ENCODE data around the gene C16orf54. TPM values are rescaled to one million over a fixed set of nuclear protein-coding genes. Genes with fewer than 3 reads are reported as not detected.
"Not testable (repeated sequence)": the region's sequence is repeated elsewhere in the genome, so short reads cannot be mapped to it uniquely, and the experiment has no call there.

Gene C16orf54
- total RNA-seq, 1 donor from 2014 or later: not detected

DNA sequence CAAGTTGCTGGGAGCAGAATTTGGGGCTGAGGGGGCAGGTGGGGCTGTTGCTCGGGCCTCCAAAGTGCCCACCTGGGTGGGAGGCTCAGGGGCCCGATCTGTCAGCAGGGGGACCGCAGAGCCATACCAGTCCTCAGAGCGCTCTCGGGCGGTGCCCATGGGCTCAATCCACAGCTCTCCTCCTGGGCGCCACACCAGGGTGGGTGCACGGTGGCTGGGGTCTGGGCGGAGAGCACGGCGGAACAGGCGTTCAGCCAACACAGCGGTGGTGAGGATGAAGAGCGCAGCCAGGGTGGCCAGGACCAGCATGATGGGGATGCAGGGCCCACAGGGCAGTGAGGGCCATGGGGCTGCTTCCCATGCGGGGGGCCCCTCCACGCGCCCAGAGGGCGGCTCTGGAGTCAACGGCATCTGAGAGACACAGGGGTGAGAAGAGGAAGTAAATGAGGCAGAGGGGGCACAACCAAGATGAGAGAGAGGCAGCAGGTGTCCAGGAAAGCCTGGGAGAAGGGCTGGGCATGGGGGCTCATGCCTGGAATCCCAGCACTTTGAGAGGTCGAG is 1.2 kb downstream of the C16orf54 start:
- Mint-ChIP-seq H3K4me1 (no peaks in the 10 kb centered on the region), H3K4me3 (no peak overlapping the region), H3K27ac (ENCODE audit: unreplicated experiment) (no peak overlapping the region), H3K27me3 (ENCODE audit: low read depth) (peaks cover 3% of the 10 kb centered on the region), H3K36me3 (ENCODE audit: low read depth) (no peaks in the 10 kb centered on the region), H3K9me3 (no peaks in the 10 kb centered on the region)
- TF ChIP-seq, protein P1, sequence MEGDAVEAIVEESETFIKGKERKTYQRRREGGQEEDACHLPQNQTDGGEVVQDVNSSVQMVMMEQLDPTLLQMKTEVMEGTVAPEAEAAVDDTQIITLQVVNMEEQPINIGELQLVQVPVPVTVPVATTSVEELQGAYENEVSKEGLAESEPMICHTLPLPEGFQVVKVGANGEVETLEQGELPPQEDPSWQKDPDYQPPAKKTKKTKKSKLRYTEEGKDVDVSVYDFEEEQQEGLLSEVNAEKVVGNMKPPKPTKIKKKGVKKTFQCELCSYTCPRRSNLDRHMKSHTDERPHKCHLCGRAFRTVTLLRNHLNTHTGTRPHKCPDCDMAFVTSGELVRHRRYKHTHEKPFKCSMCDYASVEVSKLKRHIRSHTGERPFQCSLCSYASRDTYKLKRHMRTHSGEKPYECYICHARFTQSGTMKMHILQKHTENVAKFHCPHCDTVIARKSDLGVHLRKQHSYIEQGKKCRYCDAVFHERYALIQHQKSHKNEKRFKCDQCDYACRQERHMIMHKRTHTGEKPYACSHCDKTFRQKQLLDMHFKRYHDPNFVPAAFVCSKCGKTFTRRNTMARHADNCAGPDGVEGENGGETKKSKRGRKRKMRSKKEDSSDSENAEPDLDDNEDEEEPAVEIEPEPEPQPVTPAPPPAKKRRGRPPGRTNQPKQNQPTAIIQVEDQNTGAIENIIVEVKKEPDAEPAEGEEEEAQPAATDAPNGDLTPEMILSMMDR (conservative IDR thresholded peaks at IDR 0.05): no peak
- DNase-seq (ENCODE audit: low read depth, low spot score): no peak

- no peak overlapping the region for H3K4me3 Mint-ChIP-seq
- H3K9me3 Mint-ChIP-seq: no peaks in the 10 kb centered on the region
- H3K4me1 Mint-ChIP-seq: no peaks in the 10 kb centered on the region
- no peak overlapping the region for H3K27ac Mint-ChIP-seq (ENCODE audit: unreplicated experiment)
- H3K36me3 Mint-ChIP-seq (ENCODE audit: low read depth): no peaks in the 10 kb centered on the region
- no peak for DNase-seq (ENCODE audit: low read depth, low spot score)
- peaks cover 3% of the 10 kb centered on the region for H3K27me3 Mint-ChIP-seq (ENCODE audit: low read depth)
- TF ChIP-seq, protein P1 (conservative IDR thresholded peaks at IDR 0.05): no peak
Measured at GRCh38 chr16:29743827-29744531, 1.8 kb downstream of the C16orf54 start.

DNA sequence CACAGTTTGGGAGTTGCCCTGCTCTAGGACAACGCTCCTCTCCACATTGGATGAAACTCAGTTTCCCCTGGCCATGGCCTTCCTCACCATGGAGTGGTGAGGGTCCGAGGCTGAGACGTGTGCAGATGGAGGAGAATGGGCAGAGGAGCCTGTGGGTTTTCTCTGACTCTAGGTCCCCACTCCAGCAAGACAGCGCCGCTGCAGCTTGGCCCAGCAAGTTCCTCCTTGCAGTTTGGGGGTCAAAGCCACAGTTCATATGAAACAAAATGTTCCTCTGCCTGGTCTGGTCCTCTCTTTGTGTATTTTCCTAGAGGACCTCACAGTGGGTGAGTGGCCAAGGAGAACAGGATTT is 2.3 kb downstream of the C16orf54 start:
- peaks cover 3% of the 10 kb centered on the region for H3K27me3 Mint-ChIP-seq (ENCODE audit: low read depth)
- H3K9me3 Mint-ChIP-seq: no peaks in the 10 kb centered on the region
- no peak overlapping the region for H3K27ac Mint-ChIP-seq (ENCODE audit: unreplicated experiment)
- DNase-seq (ENCODE audit: low read depth, low spot score): no peak
- H3K4me3 Mint-ChIP-seq: no peak overlapping the region
- peaks cover 4% of the 10 kb centered on the region for H3K4me1 Mint-ChIP-seq
- no peaks in the 10 kb centered on the region for H3K36me3 Mint-ChIP-seq (ENCODE audit: low read depth)
- TF ChIP-seq, protein P1 (conservative IDR thresholded peaks at IDR 0.05): no peak

DNA sequence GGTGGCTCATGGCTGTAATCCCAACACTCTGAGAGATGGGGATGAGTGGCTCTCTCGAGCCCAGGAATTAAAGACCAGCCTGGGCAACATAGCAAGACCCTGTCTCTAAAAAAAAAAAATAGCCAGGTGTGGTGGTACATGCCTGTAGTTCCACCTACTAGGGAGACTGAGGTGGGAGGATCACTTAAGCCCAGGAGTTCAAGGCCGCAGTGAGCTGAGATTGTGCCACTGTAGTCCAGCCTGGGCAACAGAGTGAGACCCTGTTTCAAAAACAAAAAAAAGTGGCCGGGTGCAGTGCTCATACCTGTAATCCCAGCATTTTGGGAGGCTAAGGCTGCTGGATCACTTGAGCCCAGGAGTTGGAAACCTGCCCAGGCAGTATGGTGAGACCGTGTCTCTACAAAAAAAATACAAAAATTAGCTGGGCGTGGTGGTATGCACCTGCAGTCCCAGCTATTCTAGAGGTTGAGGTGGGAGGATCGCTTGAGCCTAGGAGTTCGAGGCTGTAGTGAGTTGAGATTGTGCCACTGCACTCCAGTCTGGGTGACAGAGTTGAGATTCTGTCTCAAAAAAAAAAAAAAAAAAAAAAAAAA is 3.0 kb downstream of the C16orf54 start:
- DNase-seq (ENCODE audit: low read depth, low spot score): no peak
- H3K4me1 Mint-ChIP-seq: peaks cover 4% of the 10 kb centered on the region
- H3K27me3 Mint-ChIP-seq (ENCODE audit: low read depth): peaks cover 3% of the 10 kb centered on the region

GRCh38 chr16:29740630-29741015 is 5.2 kb downstream of the C16orf54 start:
- not testable (repeated sequence) for H3K9me3 Mint-ChIP-seq; H3K27me3 Mint-ChIP-seq (ENCODE audit: low read depth); DNase-seq (ENCODE audit: low read depth, low spot score); H3K36me3 Mint-ChIP-seq (ENCODE audit: low read depth); H3K27ac Mint-ChIP-seq (ENCODE audit: unreplicated experiment); H3K4me1 Mint-ChIP-seq; H3K4me3 Mint-ChIP-seq

More for the DNA sequence above, 3.0 kb downstream of the C16orf54 start:
- no peak overlapping the region for H3K27ac Mint-ChIP-seq (ENCODE audit: unreplicated experiment)
- TF ChIP-seq, protein P1 (conservative IDR thresholded peaks at IDR 0.05): no peak
- H3K36me3 Mint-ChIP-seq (ENCODE audit: low read depth): no peaks in the 10 kb centered on the region
- no peaks in the 10 kb centered on the region for H3K9me3 Mint-ChIP-seq
- H3K4me3 Mint-ChIP-seq: no peak overlapping the region

- H3K36me3 Mint-ChIP-seq (ENCODE audit: low read depth); H3K9me3 Mint-ChIP-seq; H3K4me1 Mint-ChIP-seq; H3K27ac Mint-ChIP-seq (ENCODE audit: unreplicated experiment); H3K27me3 Mint-ChIP-seq (ENCODE audit: low read depth); H3K4me3 Mint-ChIP-seq; DNase-seq (ENCODE audit: low read depth, low spot score): not testable (repeated sequence)
Measured at GRCh38 chr16:29739927-29740629, 5.7 kb downstream of the C16orf54 start.

Data from neural crest cell (in vitro differentiated cells).